Astrocyte of the cerebellum (primary cell): ENCODE measurements around the gene ALG2.

Experiments
- DNase-seq: peaks from one replicate; pipeline ENCODE4 v3.0.0-alpha.2; 2011; ENCODE audit warnings: low read depth
- H3K4me3 ChIP-seq: 2 replicates; pipeline ENCODE4 v1.5.1; 2011; ENCODE audit warnings: mild to moderate bottlenecking, low read depth, low read length, moderate library complexity
- in situ Hi-C: cut with HindIII; loops from 2 replicates; pipeline ENCODE4 v1.10.0; 2017; ENCODE audit warnings: low sequenced_read_pairs
- TF ChIP-seq, protein P1 (sequence below): IDR thresholded peaks from 2 replicates; pipeline ENCODE4 v1.5.1; 2012; ENCODE audit warnings: low read length, low read depth, moderate library complexity, mild to moderate bottlenecking; ENCODE audit errors: missing control alignments

The ALG2 gene

DNA sequence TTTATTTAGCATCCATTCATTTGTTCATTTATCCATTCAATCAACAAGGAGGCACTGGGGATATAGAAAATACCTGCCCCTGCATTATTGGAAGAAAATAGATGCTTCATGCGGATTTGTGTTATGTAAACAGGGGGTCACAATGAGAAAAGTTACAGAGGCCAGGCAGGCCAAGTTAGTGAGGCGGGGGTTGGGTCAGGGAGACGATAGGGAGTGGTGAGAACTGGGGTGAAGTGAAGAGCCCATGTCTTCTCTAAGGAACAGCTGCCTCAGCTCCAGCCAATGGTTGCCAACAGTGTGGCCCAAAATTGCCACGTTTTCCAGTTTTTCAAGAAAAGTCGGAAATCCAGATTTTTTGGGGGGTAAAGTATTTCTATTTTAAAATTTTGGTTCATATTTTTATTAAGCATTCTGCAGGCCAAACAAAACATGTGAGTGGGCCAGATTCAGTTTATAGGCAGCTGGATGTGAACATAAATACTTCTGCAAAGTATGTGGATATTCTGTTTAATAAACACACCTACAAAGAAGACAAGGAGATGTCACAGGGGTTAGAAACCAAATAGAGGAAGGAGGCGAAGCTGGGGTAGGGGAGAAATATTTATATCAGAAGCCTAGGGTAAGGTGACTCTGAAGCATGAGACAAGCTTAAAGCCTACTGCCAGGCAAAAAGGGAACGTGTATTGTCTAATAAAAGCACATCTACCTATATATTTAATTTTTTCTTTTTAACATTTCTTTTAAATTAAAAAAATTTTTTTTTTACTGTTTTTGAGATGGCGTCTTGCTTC lies 44.0 kb downstream of the ALG2 start:
- no peak for DNase-seq
- in situ Hi-C loops: no loop called here
- TF ChIP-seq, protein P1, sequence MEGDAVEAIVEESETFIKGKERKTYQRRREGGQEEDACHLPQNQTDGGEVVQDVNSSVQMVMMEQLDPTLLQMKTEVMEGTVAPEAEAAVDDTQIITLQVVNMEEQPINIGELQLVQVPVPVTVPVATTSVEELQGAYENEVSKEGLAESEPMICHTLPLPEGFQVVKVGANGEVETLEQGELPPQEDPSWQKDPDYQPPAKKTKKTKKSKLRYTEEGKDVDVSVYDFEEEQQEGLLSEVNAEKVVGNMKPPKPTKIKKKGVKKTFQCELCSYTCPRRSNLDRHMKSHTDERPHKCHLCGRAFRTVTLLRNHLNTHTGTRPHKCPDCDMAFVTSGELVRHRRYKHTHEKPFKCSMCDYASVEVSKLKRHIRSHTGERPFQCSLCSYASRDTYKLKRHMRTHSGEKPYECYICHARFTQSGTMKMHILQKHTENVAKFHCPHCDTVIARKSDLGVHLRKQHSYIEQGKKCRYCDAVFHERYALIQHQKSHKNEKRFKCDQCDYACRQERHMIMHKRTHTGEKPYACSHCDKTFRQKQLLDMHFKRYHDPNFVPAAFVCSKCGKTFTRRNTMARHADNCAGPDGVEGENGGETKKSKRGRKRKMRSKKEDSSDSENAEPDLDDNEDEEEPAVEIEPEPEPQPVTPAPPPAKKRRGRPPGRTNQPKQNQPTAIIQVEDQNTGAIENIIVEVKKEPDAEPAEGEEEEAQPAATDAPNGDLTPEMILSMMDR: no peak
- no peak overlapping the region for H3K4me3 ChIP-seq

DNA sequence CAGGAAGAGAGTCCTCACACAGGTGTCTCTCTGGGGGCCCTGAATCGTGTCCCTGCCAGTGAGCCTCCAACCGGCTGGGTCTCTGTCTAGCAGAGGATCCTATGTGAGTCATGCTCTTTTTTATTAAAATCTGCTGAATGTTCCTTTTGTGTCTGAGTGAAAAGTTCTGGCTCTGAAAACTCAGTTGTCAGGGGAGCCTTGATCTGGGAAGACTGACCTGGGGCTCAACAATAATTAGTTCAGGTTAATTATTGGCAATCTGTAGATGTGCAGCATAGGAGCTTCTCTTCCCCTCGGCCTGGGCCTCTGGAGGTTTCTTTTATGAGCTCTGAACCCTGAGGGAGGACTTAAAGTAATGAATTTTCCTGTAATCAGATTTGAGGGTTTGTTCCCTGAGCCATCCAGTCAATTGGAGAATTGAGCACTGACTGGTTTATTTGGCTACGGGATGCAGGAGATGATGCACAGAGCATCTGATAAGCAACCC lies 45.2 kb downstream of the ALG2 start:
- in situ Hi-C loops: no loop called here
- H3K4me3 ChIP-seq: no peak overlapping the region
- no peak for DNase-seq
- TF ChIP-seq, protein P1: no peak

DNA sequence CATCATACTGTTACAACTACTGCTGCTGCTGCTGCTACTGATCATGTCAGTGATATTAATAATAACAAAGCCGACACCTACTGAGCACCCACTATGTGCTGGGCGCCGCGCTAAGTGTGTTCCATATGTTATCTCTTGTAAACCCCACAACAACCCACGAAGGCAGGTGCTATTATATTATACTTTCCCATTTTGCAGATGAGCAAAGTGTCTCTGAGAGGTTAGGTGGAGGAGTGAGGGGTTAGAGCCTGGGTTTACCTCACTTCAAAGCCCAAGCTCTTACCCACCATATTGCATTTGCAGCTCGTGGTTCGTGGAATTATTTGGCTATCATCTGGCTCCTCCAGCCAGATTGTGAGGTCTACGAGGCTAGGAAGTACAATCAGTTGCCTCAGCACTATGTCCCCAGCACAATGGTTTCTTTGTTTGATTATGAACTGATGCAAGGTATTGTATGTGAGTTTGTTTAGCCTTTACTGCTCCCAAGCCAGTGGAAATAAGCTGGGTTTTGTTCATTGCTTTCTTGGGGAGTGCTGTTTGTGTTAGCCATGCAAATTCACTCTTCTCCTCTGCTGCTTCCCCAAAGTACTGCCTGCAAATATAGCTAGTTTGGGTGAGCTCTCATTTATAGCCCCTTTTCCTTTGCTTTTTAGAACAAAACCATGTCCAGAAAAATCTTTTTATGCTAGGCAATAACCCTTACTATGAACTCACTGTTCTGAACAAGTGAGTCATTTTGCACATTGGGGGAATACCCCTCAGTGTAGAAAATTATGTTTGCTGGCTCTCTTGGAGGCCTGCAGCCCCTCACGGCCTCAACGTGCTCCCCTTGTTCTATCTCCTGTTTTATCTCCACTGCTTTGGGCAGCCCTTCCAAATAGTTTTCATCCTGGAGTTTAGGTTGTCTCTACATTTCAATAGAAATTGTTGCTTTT lies 47.9 kb downstream of the ALG2 start:
- H3K4me3 ChIP-seq: no peak overlapping the region
- in situ Hi-C loops: no loop called here
- no peak for DNase-seq
- TF ChIP-seq, protein P1: no peak

DNA sequence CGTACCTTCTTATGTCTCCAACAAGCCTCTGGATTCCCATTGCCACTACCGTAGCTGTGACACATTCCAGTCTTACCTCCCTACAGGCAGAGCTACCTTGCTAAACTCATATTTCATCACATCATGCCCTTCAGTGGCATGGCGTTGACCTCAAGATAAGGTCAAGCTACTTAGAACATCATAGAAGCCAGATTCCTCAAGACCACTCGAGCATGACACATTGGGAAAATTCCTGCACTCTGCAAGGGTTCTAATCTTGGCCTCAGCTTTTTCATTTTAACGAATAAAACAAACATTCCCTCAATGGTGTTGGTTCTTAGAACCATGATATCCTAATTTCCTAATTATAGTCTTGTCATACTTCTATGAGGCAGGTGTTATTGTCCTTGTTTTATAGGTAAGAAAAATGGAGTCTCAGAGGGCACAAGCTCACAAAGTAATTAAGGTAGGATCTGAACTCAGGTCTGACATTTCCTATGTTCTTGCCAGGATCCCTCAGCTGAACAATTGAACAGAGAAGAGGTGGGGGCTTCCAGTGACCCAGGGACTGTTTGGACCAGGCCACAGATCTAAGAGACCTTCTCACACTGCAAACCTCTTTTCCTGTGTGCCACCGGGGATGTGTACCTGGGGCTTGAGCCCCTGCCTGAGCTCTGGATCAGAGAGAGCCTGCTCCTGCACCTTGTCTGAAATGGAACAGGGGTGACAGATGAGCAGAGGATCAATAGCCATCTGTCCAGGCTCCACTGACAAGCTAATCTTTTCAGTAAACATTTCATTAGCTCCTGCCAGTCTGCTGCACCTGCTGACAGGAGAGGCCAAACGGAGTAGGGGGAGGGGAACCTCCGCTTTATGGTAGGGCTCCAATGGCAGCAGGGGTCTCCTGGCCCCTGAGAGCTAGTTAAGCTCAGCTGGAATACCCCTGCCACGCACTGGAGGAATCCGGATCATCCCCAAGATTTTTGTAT lies 49.3 kb downstream of the ALG2 start:
- H3K4me3 ChIP-seq: no peak overlapping the region
- no peak for DNase-seq
- TF ChIP-seq, protein P1: no peak
- in situ Hi-C loops: no loop called here

DNA sequence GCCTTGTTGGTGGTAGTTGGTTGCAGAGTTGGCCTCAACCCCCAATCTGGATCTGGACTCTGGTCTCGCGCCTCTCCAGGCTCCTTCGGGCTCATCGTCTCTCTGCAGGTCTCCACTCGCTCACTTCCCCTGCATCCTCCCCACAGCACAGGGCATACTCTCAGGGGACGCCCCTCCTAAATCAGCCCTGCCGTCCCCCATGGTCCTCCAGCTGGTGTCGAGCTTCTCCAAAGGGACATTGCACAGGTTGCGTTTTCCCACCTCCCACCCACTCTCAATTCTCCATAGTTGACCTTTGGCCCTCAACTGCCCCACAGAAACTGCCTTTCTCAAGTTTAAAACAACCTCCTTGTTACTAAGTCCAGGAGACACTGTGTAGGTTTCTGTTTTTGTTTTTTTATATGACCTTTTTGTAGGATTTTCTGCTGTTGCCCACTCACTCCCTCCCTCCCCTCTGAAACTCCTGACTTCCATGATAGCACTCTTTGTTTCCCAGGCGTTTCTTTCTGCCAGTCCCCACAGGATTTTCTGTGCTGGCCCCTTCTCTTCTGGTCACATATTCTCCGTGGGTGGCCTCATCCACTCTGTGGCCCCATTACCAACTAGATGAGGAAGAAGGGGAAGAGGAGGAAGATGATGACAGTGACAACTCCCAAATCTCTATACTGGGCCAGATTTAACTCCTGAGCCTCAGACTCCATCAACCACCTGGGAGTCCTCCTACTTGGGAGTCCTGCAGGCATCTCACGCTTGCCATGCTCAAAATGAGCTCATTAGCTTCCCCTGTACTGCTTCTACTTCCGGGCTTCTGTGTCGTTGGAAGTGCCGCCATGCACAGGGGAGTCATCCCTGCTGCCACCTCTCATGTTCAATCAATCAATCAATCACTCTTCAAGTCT lies 50.3 kb downstream of the ALG2 start:
- TF ChIP-seq, protein P1: no peak
- DNase-seq: no peak
- in situ Hi-C loops: no loop called here
- no peak overlapping the region for H3K4me3 ChIP-seq
